ENCODE measurements around the gene CDH13.

DNA sequence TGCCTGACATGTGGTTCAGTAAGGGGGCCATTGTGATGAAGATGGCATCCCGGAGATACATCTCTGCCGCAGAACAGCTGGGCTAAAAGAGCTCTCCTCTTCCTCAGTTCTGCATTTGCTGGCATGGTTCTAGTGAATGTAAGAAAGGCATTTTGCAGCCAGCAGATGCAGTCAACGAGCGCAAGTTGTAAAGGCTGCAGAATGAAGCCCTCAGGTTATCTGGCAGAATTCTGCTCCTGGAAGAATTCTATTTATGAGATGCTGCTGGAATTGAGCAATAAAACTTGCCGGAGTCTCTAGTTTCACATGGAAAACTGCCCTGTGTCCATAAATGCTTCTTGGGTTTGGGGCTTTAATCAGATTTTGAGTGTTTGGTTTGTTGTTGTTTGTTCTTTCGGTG, 1004.2 kb downstream of the CDH13 start:
- TF ChIP-seq CTCF (IDR thresholded peaks at IDR 0.05; ENCODE audit: low read depth, low read length) (no peak), EZH2phosphoT487 (IDR thresholded peaks at IDR 0.05; ENCODE audit: low read depth) (no peak)

All from OCI-LY3 (cell line).